ENCODE measurements around the gene MARVELD1. TPM values are rescaled to one million over a fixed set of nuclear protein-coding genes. Genes with fewer than 3 reads are reported as not detected.

Gene MARVELD1
- total and polyA plus RNA-seq, 2 of the 8 experiments (the other 6 are each of a cell fraction or from before 2014, with no cell fraction given): 28.1 to 37.3 TPM

DNA sequence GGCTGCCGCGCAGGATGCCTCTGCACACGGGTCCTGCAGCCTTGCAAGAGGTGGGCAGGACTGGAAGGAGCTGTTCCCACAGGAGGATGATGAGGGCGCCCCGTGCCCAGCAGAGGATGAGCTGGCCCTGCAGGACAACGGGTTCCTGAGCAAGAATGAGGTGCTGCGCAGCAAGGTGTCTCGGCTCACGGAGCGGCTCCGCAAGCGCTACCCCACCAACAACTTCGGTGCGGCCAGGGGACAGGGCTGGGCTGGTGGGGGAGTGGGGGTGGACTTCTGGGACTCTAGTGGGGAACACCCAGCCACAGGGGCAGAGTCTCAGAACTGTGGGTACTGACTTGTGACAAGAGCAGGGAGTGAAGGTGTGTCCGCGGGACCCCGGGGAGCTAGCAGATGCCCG lies 39.4 kb downstream of the MARVELD1 start:
- FAIRE-seq: no peak
- H3K4me2 ChIP-seq (ENCODE audit: insufficient read depth in 1 of 2, low read depth in 2 of 2, low read length in 2 of 2): no peak overlapping the region
- TF ChIP-seq POU5F1 (IDR thresholded peaks at IDR 0.05; ENCODE audit: low read depth, low read length) (no peak), HDAC6 (IDR thresholded peaks at IDR 0.05; ENCODE audit: low read depth, low read length) (no peak), SRF (IDR thresholded peaks at IDR 0.05; ENCODE audit: low read depth, low read length) (no peak), EZH2 (IDR thresholded peaks at IDR 0.05; ENCODE audit: low read depth, low read length, severe bottlenecking) (no peak), NRF1 (IDR thresholded peaks at IDR 0.05; ENCODE audit: low read depth, low read length) (no peak), CHD1 (IDR thresholded peaks at IDR 0.05; ENCODE audit: low read depth, low read length) (no peak), TEAD4 (IDR thresholded peaks at IDR 0.05; ENCODE audit: low read depth, low read length) (no peak), SIX5 (IDR thresholded peaks at IDR 0.05; ENCODE audit: low read depth, low read length) (no peak), EGR1 (IDR thresholded peaks at IDR 0.05; ENCODE audit: borderline replicate concordance, low read depth, low read length) (no peak), SIN3A (conservative IDR thresholded peaks at IDR 0.05 in 1 of 2, IDR thresholded peaks at IDR 0.05 in 1 of 2; ENCODE audit: low read depth in 1 of 2, low read length in 2 of 2) (no peak), TAF1 (IDR thresholded peaks at IDR 0.05; ENCODE audit: low read depth, low read length) (no peak), MAX (IDR thresholded peaks at IDR 0.05) (no peak), PHF8 (conservative IDR thresholded peaks at IDR 0.05; ENCODE audit: low read depth, low read length) (no peak)
- TF ChIP-seq, protein P1, sequence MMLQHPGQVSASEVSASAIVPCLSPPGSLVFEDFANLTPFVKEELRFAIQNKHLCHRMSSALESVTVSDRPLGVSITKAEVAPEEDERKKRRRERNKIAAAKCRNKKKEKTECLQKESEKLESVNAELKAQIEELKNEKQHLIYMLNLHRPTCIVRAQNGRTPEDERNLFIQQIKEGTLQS (IDR thresholded peaks at IDR 0.05; ENCODE audit: insufficient read depth, low read depth, low read length): no peak

More for the DNA sequence above, 39.4 kb downstream of the MARVELD1 start:
- Histone ChIP-seq H4K91ac (replicated peaks; ENCODE audit: insufficient read length, low read length) (no peak overlapping the region), H3K4me3 (ENCODE audit: extremely low read depth in 1 of 4, insufficient read depth in 2 of 4, low read depth in 3 of 4, low read length in 4 of 4) (no peak overlapping the region), H3K56ac (replicated peaks; ENCODE audit: insufficient read length, low read depth, low read length) (no peak overlapping the region), H3K23ac (ENCODE audit: insufficient read length) (no peak overlapping the region), H3K79me2 (ENCODE audit: control insufficient read depth in 1 of 2, insufficient read depth in 2 of 2, low read length in 2 of 2) (no peaks in the 10 kb centered on the region), H4K5ac (ENCODE audit: insufficient read length, low read depth, low read length) (no peak overlapping the region), H2BK5ac (ENCODE audit: low read depth, low read length) (no peak overlapping the region), H4K8ac (ENCODE audit: extremely low read depth, insufficient read depth, low read length) (no peak overlapping the region), H3K23me2 (ENCODE audit: low read depth, low read length) (no peaks in the 10 kb centered on the region), H3K36me3 (ENCODE audit: control insufficient read depth in 2 of 4, insufficient read depth in 4 of 4, low read length in 3 of 4) (peaks cover 17 to 69% (median 59%) of the 10 kb centered on the region in 4 experiments), H3K9me3 (ENCODE audit: insufficient read depth in 2 of 2, low read depth in 1 of 2, low read length in 1 of 2) (no peaks in the 10 kb centered on the region), H3K27me3 (replicated peaks in 1 of 4; ENCODE audit: control insufficient read depth in 3 of 4, extremely low read depth in 1 of 4, insufficient read depth in 3 of 4, low read length in 3 of 4) (no peaks in the 10 kb centered on the region), H3K79me1 (ENCODE audit: low read depth, low read length) (no peaks in the 10 kb centered on the region; the same call in 1 of the 2 replicates), H3K18ac (ENCODE audit: extremely low read depth, low read length) (no peak overlapping the region), H3K4ac (replicated peaks; ENCODE audit: insufficient read length, low read depth, low read length) (no peak overlapping the region), H2BK12ac (ENCODE audit: low read depth, low read length) (no peak overlapping the region), H2AFZ (ENCODE audit: low read length) (no peak overlapping the region), H2BK15ac (ENCODE audit: low read length) (no peak overlapping the region), H2BK20ac (ENCODE audit: low read length) (no peak overlapping the region), H3K9ac (replicated peaks in 1 of 4; ENCODE audit: extremely low read depth in 1 of 4, low read depth in 3 of 4, low read length in 3 of 4) (no peak overlapping the region), H3K14ac (ENCODE audit: insufficient read length) (no peak overlapping the region), H3K4me1 (replicated peaks in 1 of 4; ENCODE audit: control insufficient read depth in 3 of 4, insufficient read depth in 4 of 4, low read length in 3 of 4) (no peaks in the 10 kb centered on the region), H3K27ac (ENCODE audit: low read depth, low read length) (no peak overlapping the region), H4K20me1 (replicated peaks in 1 of 2; ENCODE audit: control insufficient read depth in 1 of 2, insufficient read depth in 2 of 2, low read length in 2 of 2) (peaks cover 0 to 9% of the 10 kb centered on the region in 2 experiments), H2BK120ac (replicated peaks; ENCODE audit: low read depth, low read length) (no peak overlapping the region), H2AK5ac (ENCODE audit: low read depth, low read length) (no peak overlapping the region)
- DNase-seq (ENCODE audit: low read depth in 1 of 2, low spot score in 2 of 2): no peak
- POLR2A ChIA-PET (ENCODE audit: partially characterized antibody): interaction anchor here (1.0 to 1.3 kb wide), 4 partner anchors 9 to 22 kb away, joined by 3 to 5 read pairs (median 4); no protein-coding TSS in a partner anchor
- CTCF ChIA-PET (ENCODE audit: partially characterized antibody): interaction anchor here (1.1 to 1.5 kb wide), 6 partner anchors 10 to 289 kb away, joined by 3 to 7 read pairs (median 3); no protein-coding TSS in a partner anchor
- WGBS, 2 experiments (ENCODE audit: extremely low coverage in 1 of 2, insufficient coverage in 1 of 2, insufficient read length in 1 of 2, insufficient replicate concordance in 2 of 2, low coverage in 1 of 2, low lambda C conversion rate in 2 of 2, missing lambda C conversion rate in 1 of 2): 95% methylated on average over 16 of the region's 18 CpGs; no CpG with 5 or more reads in 1 of the 2 experiments
